Keratinocyte (primary cell): ENCODE data around the gene IGF1R.

Source experiments
- CTCF ChIP-seq, 3 experiments: IDR thresholded peaks in 1 of 3; conservative IDR thresholded peaks in 1 of 3; optimal IDR thresholded peaks in 1 of 3; 2 replicates in 2 of 3; 3 replicates in 1 of 3; pipeline versions ENCODE3 to v1.5.1; 2011; ENCODE audit warnings: low read length in 3 of 3, mild to moderate bottlenecking in 3 of 3, moderate library complexity in 2 of 3, control low read depth in 1 of 3, inconsistent platforms in 1 of 3; ENCODE audit not compliant: insufficient read depth in 2 of 3; ENCODE audit errors: extremely low read depth in 1 of 3
- EZH2 ChIP-seq: IDR thresholded peaks from one replicate; pipeline ENCODE4 v1.6.1; 2012; ENCODE audit warnings: inconsistent platforms, mild to moderate bottlenecking, low read length, moderate library complexity

- TF ChIP-seq CTCF (optimal IDR thresholded peaks at IDR 0.05 in 1 of 3, IDR thresholded peaks at IDR 0.05 in 1 of 3, conservative IDR thresholded peaks at IDR 0.05 in 1 of 3; ENCODE audit: extremely low read depth in 1 of 3, insufficient read depth in 2 of 3, low read length in 3 of 3) (no peak), EZH2 (no peak)
Measured at GRCh38 chr15:98861188-98861587, 212.8 kb downstream of the IGF1R start.
